Fibroblast of the conjunctiva (primary cell): ENCODE measurements around the gene KIF1B.
A peak's percentile ranks its signal among the peaks of the same experiment; 100 is the strongest.

Source experiments
- DNase-seq: peaks from one replicate; pipeline ENCODE4 v3.0.0-alpha.2; 2010; ENCODE audit warnings: low read depth

KIF1B gene

GRCh38 chr1:10209905-10210810, at the start of gene KIF1B:
TSS of gene KIF1B (plus strand) at chr1:10210570. CDS start at chr1:10232329, 21,759 bp downstream.
- peak; percentile 95 for DNase-seq

GRCh38 chr1:10160907-10161490, 49.4 kb upstream of the KIF1B start:
- DNase-seq, result no peak

- DNase-seq, result no peak
Observed at GRCh38 chr1:10161541-10162290, 48.7 kb upstream of the KIF1B start.

DNA sequence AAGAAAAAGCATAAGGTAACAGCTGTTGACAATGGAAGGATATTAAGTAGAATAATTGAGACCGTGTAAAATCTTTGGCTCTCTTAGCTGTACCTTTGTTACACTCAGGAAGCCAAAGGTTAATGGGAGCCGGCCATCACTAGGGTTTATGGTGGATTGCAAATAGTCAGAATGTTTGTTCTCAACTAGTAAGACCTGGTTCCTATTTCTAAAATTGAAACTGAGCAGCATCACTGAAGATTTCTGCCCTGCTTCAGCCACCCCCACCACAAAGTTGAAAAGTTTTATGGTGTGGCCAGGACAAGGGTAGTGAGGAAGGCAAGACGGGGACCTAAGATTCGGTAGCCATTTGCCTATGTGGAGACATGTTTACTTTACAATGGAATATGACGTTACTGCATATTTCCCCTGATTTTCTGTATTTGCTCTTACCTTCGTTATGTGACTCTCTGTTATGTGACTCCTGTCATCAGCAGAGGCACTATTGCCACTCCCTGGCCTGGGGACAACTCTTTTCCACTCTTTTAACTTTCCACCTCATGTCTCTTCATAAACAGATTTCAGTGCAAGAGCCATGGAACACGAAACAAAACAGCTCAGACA, 41.4 kb upstream of the KIF1B start:
- DNase-seq, result no peak

- no peak for DNase-seq
Observed at GRCh38 chr1:10170239-10170574, 40.2 kb upstream of the KIF1B start.

DNA sequence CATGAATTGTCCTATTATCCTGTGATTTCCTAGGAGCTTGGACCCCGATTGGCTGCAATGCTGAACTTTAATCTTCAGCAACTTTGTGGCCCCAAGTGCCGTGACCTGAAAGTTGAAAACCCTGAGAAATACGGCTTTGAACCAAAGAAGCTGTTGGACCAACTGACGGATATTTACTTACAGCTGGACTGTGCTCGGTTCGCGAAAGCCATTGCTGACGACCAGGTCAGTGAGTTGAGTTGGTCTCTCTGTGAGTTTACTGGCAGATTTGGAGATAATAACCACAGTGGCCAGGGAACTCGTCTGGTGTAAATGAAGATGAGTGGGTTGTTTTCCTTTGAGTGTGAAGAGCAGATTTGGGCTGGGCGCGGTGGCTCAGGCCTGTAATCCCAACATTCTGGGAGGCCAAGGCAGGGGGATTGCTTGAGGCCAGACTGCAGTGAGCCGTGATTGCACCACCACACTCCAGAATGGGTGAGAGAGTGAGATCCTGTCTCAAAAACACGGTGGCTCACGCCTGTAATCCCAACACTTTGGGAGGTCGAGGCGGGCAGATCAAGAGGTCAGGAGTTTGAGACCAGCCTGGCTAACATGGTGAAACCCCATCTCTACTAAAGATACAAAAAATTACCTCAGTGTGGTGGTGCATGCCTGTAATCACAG, 39.1 kb upstream of the KIF1B start:
- no peak for DNase-seq

GRCh38 chr1:10171995-10172669, 38.2 kb upstream of the KIF1B start:
- no peak for DNase-seq

DNA sequence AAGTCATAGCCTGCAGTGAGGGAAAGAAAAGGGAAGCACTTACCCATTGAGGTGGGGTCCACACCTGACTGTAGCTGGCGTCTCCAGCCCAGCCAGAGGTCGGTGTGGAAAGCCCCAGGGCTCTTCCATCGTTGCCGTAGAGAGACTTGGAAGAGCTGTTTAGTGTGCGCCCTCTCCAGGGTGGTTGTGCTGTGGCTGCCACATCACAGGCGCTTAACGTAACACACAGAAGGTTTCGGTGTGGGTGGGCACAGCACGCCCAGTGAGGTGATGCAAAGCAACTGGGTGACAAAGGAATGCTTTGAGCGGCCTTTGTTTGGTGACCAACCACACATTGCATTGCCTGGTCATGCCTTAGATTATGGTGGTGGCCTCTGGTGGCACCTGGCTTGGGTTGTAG, 36.8 kb upstream of the KIF1B start:
- no peak for DNase-seq

- DNase-seq, result no peak
Observed at GRCh38 chr1:10177876-10178275, 32.5 kb upstream of the KIF1B start.

- no peak for DNase-seq
Observed at GRCh38 chr1:10178597-10179405, 31.6 kb upstream of the KIF1B start.

DNA sequence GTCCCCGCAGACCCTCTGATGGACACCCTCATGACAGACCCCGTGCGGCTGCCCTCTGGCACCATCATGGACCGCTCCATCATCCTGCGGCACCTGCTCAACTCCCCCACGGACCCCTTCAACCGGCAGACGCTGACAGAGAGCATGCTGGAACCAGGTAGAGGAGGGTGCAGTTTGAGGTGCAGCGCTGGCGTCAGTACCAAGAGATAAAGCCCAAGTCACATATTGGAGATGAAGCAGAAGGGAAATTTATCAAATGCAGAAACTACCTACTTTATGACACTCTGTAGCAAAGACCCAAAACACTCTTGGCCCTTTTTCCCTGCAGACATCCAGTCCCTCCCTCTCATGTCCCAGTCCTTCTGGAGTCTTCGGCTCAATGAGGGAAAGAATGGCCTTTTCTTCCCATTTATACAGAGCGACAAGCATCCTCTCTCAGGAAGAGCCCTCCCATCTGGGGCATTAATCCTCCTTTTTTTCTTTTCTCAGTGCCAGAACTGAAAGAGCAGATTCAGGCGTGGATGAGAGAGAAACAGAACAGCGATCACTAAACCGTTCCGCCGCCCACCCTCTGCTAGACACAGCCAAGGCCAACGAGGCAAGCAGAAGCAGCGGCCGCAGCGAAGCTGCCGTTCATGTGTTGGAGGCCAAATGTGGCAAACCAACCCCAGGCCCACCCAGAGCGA, 30.8 kb upstream of the KIF1B start:
- no peak for DNase-seq

DNA sequence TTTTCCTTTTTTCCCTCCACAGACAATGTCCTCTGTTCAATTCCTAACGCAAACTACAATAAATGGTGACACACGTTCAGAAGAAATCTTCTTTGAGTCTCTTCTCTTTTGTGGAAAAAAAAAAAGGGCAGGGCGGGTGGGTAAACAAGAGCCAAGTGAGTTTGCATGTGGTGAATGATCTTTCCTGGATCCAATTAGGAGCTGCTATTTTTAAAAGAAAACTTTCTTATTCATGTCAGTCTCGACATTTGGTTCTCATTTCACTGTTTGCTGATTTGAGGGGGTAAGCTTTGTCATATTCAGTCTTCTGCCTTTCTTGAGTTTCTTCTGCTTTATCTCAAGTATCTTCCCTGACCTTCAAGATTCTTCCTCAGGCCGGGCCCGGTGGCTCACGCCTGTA, 29.2 kb upstream of the KIF1B start:
- peak; percentile 53 for DNase-seq

GRCh38 chr1:10185759-10186158, 24.6 kb upstream of the KIF1B start:
- DNase-seq, result no peak

GRCh38 chr1:10186331-10187025, 23.9 kb upstream of the KIF1B start:
- DNase-seq, result no peak

- DNase-seq, result no peak
Observed at GRCh38 chr1:10187026-10187334, 23.4 kb upstream of the KIF1B start.

GRCh38 chr1:10188133-10188650, 22.2 kb upstream of the KIF1B start:
- DNase-seq, result no peak

- DNase-seq, result no peak
Observed at GRCh38 chr1:10189659-10190058, 20.7 kb upstream of the KIF1B start.

DNA sequence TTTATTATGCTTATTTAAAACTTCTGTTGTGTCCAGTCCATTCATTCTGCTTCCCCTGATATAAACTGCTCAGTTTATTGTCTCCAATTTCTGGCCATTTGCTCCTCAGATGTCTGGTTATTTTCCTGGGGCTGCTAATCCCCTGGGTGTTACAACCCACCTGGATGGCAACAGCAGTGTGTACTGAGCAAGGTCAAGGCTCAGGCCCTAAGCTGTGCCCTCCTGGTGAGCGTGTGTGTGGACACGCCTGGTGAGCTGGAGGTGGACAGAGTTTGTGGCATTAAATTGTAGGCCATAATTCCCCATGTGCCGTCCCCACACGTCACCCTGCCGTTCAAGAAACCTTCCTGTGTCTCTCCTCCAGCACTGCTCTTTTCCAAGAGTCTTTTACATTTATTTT, 18.1 kb upstream of the KIF1B start:
- DNase-seq, result no peak

- DNase-seq, result no peak
Observed at GRCh38 chr1:10193288-10193687, 17.1 kb upstream of the KIF1B start.
